ENCODE measurements around the gene ATG12.
"Not testable (repeated sequence)": the region's sequence is repeated elsewhere in the genome, so short reads cannot be mapped to it uniquely, and the experiment has no call there.

The ATG12 gene

DNA sequence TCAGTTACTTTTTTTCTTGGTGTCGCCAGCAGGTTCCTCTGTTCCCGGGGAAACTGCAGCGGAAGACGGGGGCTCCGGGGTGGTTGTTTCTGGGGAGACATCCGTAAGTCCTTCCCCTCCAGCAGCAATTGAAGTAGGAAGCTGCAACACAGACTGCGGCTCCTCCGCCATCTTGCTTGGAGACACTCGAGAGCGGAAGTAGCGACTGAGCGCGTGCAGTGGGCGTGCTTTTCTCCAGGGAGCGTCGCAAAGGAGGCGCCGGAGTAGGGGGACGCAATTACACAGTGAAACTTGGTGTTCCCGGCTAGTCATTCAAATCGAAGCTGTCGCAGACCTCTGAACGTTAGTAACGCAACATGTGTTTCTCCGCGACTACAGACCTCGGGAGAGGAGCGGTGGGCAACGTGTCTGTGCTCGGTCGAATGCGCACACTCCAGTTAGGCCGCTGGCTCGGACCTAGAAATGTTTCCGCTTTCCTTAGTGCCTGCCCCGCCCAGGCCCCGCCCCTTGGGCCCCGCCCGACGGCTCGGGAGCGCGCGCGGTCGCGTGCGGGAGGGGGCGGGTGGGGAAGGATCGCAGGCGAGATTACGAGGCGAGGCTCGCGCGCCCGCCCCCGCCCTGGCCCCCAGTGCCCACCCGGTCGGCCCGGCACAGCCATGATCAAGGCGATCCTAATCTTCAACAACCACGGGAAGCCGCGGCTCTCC lies at the start of gene ATG12, which contains the start of gene AP3S1:
Gene ATG12, minus strand, starts transcription at position 184 of the 707 bp plus-strand sequence. Its CDS starts 13 bp downstream, at position 171.
Gene AP3S1, plus strand, starts transcription at position 554 of the 707 bp plus-strand sequence. Its CDS starts 103 bp downstream, at position 657.
- peak; percentile 97 for DNase-seq

DNA sequence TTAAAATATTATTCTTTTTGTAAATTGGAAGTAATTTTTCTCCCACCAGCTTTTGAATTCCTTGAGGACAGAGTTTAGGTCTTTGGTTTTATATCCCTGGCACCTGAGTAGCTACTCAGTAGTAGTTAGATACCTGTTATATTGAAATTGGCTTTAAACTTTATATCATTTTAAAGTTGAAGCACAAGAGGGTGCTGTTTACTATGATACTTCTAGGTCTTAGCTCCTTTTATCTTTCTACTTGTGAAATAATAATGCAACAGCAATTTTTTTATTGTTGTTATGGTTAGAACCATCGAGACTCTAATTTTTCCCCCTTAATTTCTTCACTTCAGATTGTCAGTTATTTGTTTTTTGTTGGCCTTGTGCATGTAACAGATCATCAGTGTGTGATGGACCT lies 46.7 kb upstream of the ATG12 start:
- peak; percentile 58 for DNase-seq

- DNase-seq, result not testable (repeated sequence)
Observed at GRCh38 chr5:115885208-115885607, 43.8 kb upstream of the ATG12 start.

DNA sequence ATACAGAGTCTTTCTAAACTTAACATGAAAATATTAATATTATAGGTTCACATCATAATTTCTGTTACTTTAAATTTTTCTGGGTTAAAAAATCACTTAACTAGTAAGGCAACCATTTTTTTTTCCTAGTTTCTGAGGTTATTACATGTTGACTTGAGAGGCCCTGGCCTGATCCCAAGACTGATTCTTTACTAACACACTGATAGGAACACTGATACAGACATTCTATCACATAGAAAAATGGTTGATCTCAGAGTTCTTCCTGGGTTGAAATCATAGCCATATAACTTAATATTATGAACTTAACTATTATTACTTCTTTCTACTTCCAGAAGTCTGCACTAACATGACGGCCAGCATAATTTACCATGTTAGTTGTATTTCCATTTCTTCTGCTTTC lies 43.3 kb upstream of the ATG12 start:
- no peak for DNase-seq

GRCh38 chr5:115882434-115882833 lies 41.1 kb upstream of the ATG12 start:
- DNase-seq, result not testable (repeated sequence)

- not testable (repeated sequence) for DNase-seq
Observed at GRCh38 chr5:115877342-115877741, 36.0 kb upstream of the ATG12 start.

GRCh38 chr5:115875447-115875846 lies 34.1 kb upstream of the ATG12 start:
- no peak for DNase-seq

- DNase-seq, result no peak
Observed at GRCh38 chr5:115873392-115873791, 32.0 kb upstream of the ATG12 start.

DNA sequence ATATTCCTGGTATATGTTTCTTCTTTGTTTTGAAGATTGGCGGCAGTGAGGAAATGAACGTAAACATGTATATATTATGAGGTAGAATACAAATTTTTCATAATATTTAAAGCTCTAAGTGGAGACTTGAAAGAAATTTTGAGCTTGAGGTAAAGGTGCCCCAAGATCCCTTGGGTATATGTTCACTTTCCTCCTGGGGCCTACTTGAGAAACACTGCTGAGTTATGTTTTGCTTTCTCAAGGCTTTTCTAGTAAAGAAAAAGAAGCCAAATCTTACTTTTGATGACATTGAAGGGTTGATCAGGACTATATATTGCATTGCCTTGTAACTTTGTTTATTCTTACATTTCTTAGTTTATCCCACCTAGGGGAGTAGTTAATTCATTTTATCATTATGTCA lies 31.1 kb upstream of the ATG12 start:
- DNase-seq, result no peak

DNA sequence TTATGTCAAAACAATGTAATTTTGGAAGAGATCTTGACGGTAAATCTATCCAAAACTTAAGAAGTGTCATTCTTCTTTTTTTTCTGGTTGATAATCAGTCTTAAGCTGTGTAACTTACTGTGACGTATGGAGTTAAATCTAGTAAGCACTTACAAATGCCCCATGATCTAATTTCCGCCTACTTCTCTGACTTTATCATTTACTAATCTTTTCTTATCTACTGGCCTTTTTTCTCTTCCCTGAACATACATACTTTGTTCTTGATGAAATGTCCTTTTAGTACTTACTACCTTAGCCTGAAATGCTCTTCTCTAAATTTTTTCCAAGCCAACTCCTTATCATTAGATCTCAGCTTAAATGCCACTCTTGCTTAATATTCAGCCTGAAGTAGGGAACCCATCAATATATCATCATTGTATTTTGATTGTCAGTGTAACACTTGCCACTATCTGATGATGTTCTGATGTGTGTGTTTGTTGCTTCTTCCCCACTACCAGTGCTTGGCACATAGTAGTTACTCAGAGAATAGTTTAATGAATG lies 28.0 kb upstream of the ATG12 start:
- peak; percentile 44 for DNase-seq

DNA sequence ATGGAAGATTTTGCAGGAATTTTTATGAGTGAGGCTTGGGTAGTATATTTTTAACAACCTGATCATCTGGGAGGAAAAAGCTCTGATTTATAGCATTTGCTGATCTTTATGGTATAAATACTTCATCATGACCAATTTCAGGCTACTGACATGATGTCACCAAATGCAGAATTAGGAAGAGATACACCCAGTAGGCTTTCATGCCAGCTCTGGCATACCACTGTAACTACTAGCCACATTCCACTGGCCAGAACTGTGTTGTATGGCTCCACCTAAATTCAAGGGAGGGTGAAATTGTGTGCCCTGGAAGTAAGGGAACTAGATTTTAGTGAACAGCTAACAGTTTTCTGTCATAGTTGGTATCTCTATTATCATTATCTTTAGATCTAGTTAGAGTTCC lies 18.0 kb upstream of the ATG12 start:
- DNase-seq, result no peak

DNA sequence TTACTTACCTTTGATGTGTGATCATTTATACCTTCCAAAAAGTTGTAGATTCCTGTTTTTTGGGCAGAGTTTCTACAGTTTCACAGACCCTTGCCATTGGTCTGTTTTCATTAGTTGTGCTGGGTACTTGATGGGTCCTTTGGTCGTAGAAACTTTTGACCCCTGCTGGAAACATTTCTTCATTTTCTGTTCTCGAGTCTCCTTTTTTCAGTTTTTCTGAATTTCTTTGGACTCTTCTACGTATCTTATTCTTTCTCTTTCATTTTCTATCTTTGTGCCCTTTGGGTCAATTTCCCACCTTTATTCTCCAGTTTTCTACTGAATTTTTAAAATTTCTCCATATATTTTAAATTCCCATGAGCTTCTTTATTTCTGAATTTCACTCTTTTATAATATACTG lies 17.0 kb upstream of the ATG12 start:
- DNase-seq, result no peak

GRCh38 chr5:115857626-115858349 lies 16.4 kb upstream of the ATG12 start:
- DNase-seq, result no peak

DNA sequence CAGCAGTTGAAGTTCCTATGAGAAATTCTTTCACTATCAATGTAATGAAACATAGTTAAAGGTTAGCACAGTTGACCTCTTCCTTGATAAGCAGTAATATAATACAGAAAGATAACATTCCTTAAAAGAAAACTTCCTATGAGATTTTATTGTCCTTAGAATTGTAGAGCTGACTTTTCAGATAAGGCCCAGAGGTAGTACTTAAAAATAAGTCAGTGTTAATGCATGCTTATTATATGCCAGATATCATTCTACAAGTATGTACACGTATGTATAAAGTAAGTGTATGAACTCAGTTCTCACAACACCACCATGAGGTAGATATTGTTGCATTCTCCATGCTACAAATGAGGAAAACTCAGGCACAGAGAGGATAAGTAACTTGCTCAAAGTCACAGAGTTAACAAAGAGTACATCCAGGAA lies 15.7 kb upstream of the ATG12 start:
- no peak for DNase-seq

DNA sequence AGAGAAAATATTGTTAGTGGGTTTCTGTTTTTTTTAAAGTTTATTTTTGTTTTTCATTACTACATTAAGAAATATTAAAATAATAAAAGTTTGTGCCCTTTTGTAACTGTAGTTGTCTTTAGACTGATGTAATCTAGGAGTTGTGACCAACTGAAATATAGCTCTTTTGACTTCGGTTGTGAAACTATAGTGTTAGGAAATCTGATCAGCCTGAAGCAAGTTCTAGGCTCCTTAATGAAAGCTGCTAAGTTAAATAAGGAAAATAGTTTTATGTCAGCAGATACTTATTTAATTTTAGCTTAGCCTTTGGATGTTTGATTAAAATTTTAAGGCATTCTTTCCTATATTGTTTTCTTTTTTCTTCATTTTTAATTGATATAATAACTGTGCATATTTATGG lies 14.6 kb upstream of the ATG12 start:
- peak; percentile 42 for DNase-seq

DNA sequence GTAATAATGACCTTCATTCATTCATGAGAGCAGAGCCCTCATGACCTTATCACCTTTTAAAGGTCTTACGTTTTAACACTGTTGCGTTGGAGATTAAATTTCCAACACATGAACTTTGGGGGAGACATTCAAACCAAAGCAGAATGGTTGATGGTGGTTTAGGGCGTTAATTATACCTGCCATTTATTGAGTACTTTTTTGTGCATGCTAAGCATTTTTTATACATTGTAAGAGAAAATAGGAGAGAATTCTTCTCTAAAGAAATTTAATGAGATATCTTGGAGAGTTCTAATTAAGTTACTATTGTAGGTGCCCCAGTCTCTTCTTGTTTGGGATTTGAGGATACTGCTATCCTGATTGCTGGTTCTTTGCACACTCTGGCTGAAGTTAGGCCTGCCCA lies 12.8 kb upstream of the ATG12 start:
- no peak for DNase-seq

DNA sequence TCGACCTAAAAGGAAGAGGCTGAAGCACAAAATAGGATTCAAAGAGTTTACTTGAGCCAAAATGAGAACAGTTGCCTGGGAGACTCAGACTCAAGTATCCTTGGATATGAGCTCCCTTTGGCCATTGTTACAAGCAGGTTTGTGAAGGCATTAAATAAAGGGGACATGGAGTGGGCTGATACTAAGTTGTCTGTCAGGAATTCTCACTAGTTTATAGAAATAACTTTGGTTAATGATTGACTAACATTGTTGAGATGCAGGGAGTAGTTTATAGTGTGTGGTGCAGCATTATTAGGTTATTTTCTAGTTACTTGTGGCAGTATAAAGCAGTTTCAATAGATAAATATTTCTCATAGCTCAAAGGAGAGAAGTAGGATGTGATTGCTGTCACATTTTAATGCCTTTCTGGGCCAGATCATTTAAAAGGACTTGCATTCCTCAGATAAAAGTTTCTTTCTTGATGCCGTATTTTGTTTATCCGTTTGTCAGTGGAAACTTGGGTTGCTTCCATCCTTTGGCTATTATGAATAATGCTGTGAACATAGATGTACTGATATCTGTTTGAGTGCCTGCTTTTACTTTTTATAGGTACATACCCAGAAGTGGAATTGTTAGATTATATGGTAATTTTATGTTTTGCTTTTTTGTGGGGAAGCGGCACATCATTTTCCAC lies 9.5 kb upstream of the ATG12 start:
- DNase-seq, result no peak

DNA sequence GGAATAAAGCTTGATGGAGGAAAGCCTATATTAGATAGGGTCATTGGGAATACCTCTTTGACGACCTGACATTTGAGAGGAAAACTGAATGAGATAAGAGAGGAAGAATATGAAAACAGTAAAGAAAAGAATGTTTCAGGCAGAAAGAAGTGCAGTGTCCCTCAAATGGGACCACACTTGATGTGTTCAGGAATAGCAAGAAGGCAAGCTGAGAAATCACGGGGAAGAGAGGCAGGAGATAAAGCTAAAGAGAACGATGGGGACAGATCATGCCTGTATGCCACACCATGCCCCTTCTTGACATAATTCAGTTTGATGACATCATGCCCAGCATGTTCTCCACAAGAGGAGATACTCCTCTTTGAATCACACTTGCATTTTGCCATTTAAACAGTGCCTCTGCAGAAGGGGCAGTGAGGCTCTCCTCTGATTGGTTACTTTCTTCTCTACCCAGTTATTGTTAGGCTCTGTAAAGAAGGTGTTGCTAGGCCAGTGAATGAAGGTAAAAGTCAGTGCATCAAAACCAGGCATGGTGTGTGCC lies 8.0 kb upstream of the ATG12 start:
- no peak for DNase-seq

DNA sequence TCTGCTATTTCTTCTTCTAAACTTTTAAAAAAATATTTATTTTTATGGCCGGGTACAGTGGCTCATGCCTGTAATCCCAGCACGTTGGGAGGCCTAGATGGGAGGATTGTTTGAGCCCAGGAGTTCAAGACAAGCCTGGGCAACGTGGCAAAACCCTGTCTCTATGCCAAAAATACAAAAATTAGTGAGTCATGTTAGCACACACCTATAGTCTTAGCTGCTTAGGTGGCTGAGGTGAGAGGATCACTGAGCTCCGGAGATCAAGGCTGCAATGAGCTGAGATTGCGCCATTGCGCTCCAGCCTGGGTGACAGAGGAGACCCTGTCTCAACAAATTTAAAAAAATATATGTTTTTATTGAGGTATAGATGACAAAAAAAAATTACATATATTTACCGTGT lies 5.9 kb upstream of the ATG12 start:
- no peak for DNase-seq

GRCh38 chr5:115844321-115844817 lies 3.0 kb upstream of the ATG12 start:
- no peak for DNase-seq

- peak; percentile 9 for DNase-seq
Observed at GRCh38 chr5:115843444-115844130, 2.2 kb upstream of the ATG12 start.

GRCh38 chr5:115842952-115843351 lies 1.6 kb upstream of the ATG12 start:
- peak; percentile 46 for DNase-seq

Measured in hematopoietic multipotent progenitor cell treated with erythropoietin and hydrocortisone succinate and interleukin-3 and kit ligand, for 6 days (in vitro differentiated cells).